H1 (cell line): ENCODE measurements around the gene C19orf18. TPM values are rescaled to one million over a fixed set of nuclear protein-coding genes. Genes with fewer than 3 reads are reported as not detected.
A peak's percentile ranks its signal among the peaks of the same experiment; 100 is the strongest.

Experiments used
- CTCF ChIA-PET: fragments of 300-600 bp; sonication (Branson Sonifier 250); formaldehyde crosslinking; loops from one replicate; lab custom pipeline; 2021; ENCODE audit not compliant: partially characterized antibody; lab: Charles Lee
- POLR2A ChIA-PET: fragments of 300-600 bp; sonication (Branson Sonifier 250); formaldehyde crosslinking; loops from one replicate; lab custom pipeline; 2021; ENCODE audit warnings: inconsistent platforms; ENCODE audit not compliant: partially characterized antibody; lab: Charles Lee
- DNase-seq, 2 experiments: peaks; one replicate each; pipeline versions ENCODE4 v3.0.0 to v3.0.0-alpha.2; 2010 to 2022; ENCODE audit warnings: low spot score in 2 of 2, low read depth in 1 of 2, mixed read lengths in 1 of 2
- FAIRE-seq: peaks from 2 replicates; lab custom pipeline; 2011; peaks lifted over from hg19 to GRCh38; lab: Jason Lieb, UNC
- H2AFZ ChIP-seq: 2 replicates; pipeline ENCODE4 v1.8.1; 2012; ENCODE audit warnings: low read length, inconsistent platforms
- H2AK5ac ChIP-seq: 2 replicates; pipeline ENCODE4 v1.6.1; 2013; ENCODE audit warnings: low read depth, low read length
- H2BK120ac ChIP-seq: replicated peaks from 2 replicates; pipeline ENCODE3; 2013; ENCODE audit warnings: low read depth, low read length, inconsistent platforms
- H2BK12ac ChIP-seq: 2 replicates; pipeline ENCODE4 v1.6.1; 2013; ENCODE audit warnings: low read depth, low read length
- H2BK15ac ChIP-seq: 2 replicates; pipeline ENCODE4 v1.6.1; 2013; ENCODE audit warnings: low read length
- H2BK20ac ChIP-seq: 2 replicates; pipeline ENCODE4 v1.6.1; 2013; ENCODE audit warnings: low read length
- H2BK5ac ChIP-seq: 2 replicates; pipeline ENCODE4 v1.6.1; 2013; ENCODE audit warnings: low read depth, low read length
- H3K14ac ChIP-seq: 2 replicates; pipeline ENCODE4 v1.6.1; 2013; ENCODE audit warnings: inconsistent platforms; ENCODE audit not compliant: insufficient read length
- H3K18ac ChIP-seq: 2 replicates; pipeline ENCODE4 v1.6.1; 2013; ENCODE audit warnings: low read length; ENCODE audit errors: extremely low read depth
- H3K23ac ChIP-seq: 2 replicates; pipeline ENCODE4 v1.6.1; 2013; ENCODE audit warnings: inconsistent platforms; ENCODE audit not compliant: insufficient read length
- H3K23me2 ChIP-seq: 2 replicates; pipeline ENCODE4 v1.6.1; 2013; ENCODE audit warnings: low read depth, low read length
- H3K27ac ChIP-seq: 2 replicates; pipeline ENCODE4 v1.6.1; 2011; ENCODE audit warnings: low read depth, low read length, inconsistent platforms
- H3K27me3 ChIP-seq, 4 experiments: replicated peaks in 1 of 4; 1 replicate in 1 of 4; 2 replicates in 3 of 4; pipeline versions ENCODE4 v1.6.1 to v1.8.1; 2011 to 2013; ENCODE audit warnings: low read length in 3 of 4, mild to moderate bottlenecking in 3 of 4, inconsistent platforms in 2 of 4, mixed read lengths in 2 of 4, moderate library complexity in 1 of 4; ENCODE audit not compliant: control insufficient read depth in 3 of 4, insufficient read depth in 3 of 4; ENCODE audit errors: extremely low read depth in 1 of 4
- H3K36me3 ChIP-seq, 4 experiments: 2 replicates each; pipeline versions ENCODE4 v1.6.1 to v1.8.1; 2011 to 2013; ENCODE audit warnings: mild to moderate bottlenecking in 4 of 4, low read length in 3 of 4, moderate library complexity in 2 of 4, control low read depth in 1 of 4, inconsistent platforms in 1 of 4; ENCODE audit not compliant: insufficient read depth in 4 of 4, control insufficient read depth in 2 of 4
- H3K4ac ChIP-seq: replicated peaks from 2 replicates; pipeline ENCODE3; 2013; ENCODE audit warnings: low read length, low read depth, mixed read lengths, inconsistent platforms; ENCODE audit not compliant: insufficient read length
- H3K4me1 ChIP-seq, 4 experiments: replicated peaks in 1 of 4; 1 replicate in 1 of 4; 2 replicates in 3 of 4; pipeline versions ENCODE4 v1.6.1 to v1.8.1; 2011 to 2013; ENCODE audit warnings: low read length in 3 of 4, inconsistent platforms in 2 of 4, mixed read lengths in 1 of 4; ENCODE audit not compliant: insufficient read depth in 4 of 4, control insufficient read depth in 3 of 4
- H3K4me2 ChIP-seq, 2 experiments: 2 replicates each; pipeline versions ENCODE4 v1.6.1 to v1.8.1; 2011 to 2013; ENCODE audit warnings: low read depth in 2 of 2, low read length in 2 of 2, control low read depth in 1 of 2, inconsistent platforms in 1 of 2, mild to moderate bottlenecking in 1 of 2; ENCODE audit not compliant: insufficient read depth in 1 of 2
- H3K4me3 ChIP-seq, 4 experiments: fragments of 200-600, 300-600 bp in 1 of 4; sonication (generic), shearing (Covaris generic), sonication (Bioruptor Twin) in 1 of 4; 2 replicates each; pipeline versions ENCODE4 v1.5.1 to v1.8.1; 2011 to 2016; ENCODE audit warnings: low read length in 4 of 4, low read depth in 3 of 4, control low read depth in 2 of 4, inconsistent platforms in 2 of 4, mild to moderate bottlenecking in 2 of 4, mixed read lengths in 1 of 4, moderate library complexity in 1 of 4; ENCODE audit not compliant: insufficient read depth in 2 of 4; ENCODE audit errors: extremely low read depth in 1 of 4
- H3K56ac ChIP-seq: replicated peaks from 2 replicates; pipeline ENCODE3; 2013; ENCODE audit warnings: low read depth, mild to moderate bottlenecking, mixed read lengths, low read length, inconsistent platforms; ENCODE audit not compliant: insufficient read length
- H3K79me1 ChIP-seq: 2 replicates; pipeline ENCODE4 v1.6.1; 2013; ENCODE audit warnings: low read depth, low read length, control low read depth
- H3K79me2 ChIP-seq, 2 experiments: 2 replicates each; pipeline versions ENCODE4 v1.6.1 to v1.8.1; 2012 to 2013; ENCODE audit warnings: low read length in 2 of 2, mild to moderate bottlenecking in 2 of 2, inconsistent platforms in 1 of 2; ENCODE audit not compliant: insufficient read depth in 2 of 2, control insufficient read depth in 1 of 2
- H3K9ac ChIP-seq, 4 experiments: replicated peaks in 1 of 4; 1 replicate in 1 of 4; 2 replicates in 3 of 4; pipeline versions ENCODE4 v1.6.1 to v1.8.1; 2011 to 2013; ENCODE audit warnings: low read depth in 3 of 4, low read length in 3 of 4, control low read depth in 2 of 4, mild to moderate bottlenecking in 2 of 4, moderate library complexity in 2 of 4, inconsistent platforms in 1 of 4; ENCODE audit errors: extremely low read depth in 1 of 4
- H3K9me3 ChIP-seq, 2 experiments: 2 replicates each; pipeline versions ENCODE4 v1.6.1 to v1.8.1; 2012 to 2013; ENCODE audit warnings: mild to moderate bottlenecking in 2 of 2, moderate library complexity in 2 of 2, control low read depth in 1 of 2, inconsistent platforms in 1 of 2, low read depth in 1 of 2, low read length in 1 of 2, mixed read lengths in 1 of 2; ENCODE audit not compliant: insufficient read depth in 2 of 2
- H4K20me1 ChIP-seq, 2 experiments: replicated peaks in 1 of 2; 2 replicates each; pipeline versions ENCODE3 to v1.8.1; 2011 to 2013; ENCODE audit warnings: inconsistent platforms in 2 of 2, low read length in 2 of 2, mild to moderate bottlenecking in 1 of 2; ENCODE audit not compliant: insufficient read depth in 2 of 2, control insufficient read depth in 1 of 2
- H4K5ac ChIP-seq: 2 replicates; pipeline ENCODE4 v1.6.1; 2013; ENCODE audit warnings: low read length, low read depth, mixed read lengths, inconsistent platforms; ENCODE audit not compliant: insufficient read length
- H4K8ac ChIP-seq: 2 replicates; pipeline ENCODE4 v1.8.0; 2013; ENCODE audit warnings: mild to moderate bottlenecking, moderate library complexity, low read length, inconsistent platforms; ENCODE audit not compliant: insufficient read depth; ENCODE audit errors: extremely low read depth
- H4K91ac ChIP-seq: replicated peaks from 2 replicates; pipeline ENCODE3; 2013; ENCODE audit warnings: low read length, mixed read lengths, inconsistent platforms; ENCODE audit not compliant: insufficient read length
- GABPA ChIP-seq: IDR thresholded peaks from 2 replicates; pipeline ENCODE4 v1.6.1; 2011; ENCODE audit warnings: mild to moderate bottlenecking, low read length, moderate library complexity, borderline replicate concordance; ENCODE audit not compliant: insufficient read depth
- KDM4A ChIP-seq: IDR thresholded peaks from one replicate; pipeline ENCODE4 v1.7.1; 2012; ENCODE audit warnings: low read depth, mild to moderate bottlenecking, moderate library complexity, low read length, inconsistent platforms; ENCODE audit not compliant: severe bottlenecking
- WGBS, 2 experiments: shearing (Covaris generic) in 1 of 2; methylation state at CpG; one replicate each; pipeline versions ENCODE4 v1.1.6 to v1.1.7; 2013 to 2015; ENCODE audit warnings: low lambda C conversion rate in 2 of 2, mixed read lengths in 2 of 2, inconsistent platforms in 1 of 2, low coverage in 1 of 2, missing lambda C conversion rate in 1 of 2; ENCODE audit not compliant: insufficient replicate concordance in 2 of 2, insufficient coverage in 1 of 2, insufficient read length in 1 of 2; ENCODE audit errors: extremely low coverage in 1 of 2, missing lambda C conversion rate in 1 of 2; 5-methylcytosine and 5-hydroxymethylcytosine counted together
- polyA plus RNA-seq, 7 experiments: library from polyadenylated mRNA; depleted of rRNA in 3 of 7; stranded (reverse) in 5 of 7; unstranded in 2 of 7; fragments of >200 nt in 5 of 7; fragments of 200-250 nt in 2 of 7; gene quantifications; 1 replicate in 5 of 7; 2 replicates in 1 of 7; 4 replicates in 1 of 7; pipeline versions ENCODE4 v1.2.1 to v1.2.3, GENCODE V29; 2011 to 2013; ENCODE audit warnings: missing spikeins in 2 of 7, mixed read lengths in 2 of 7
- total RNA-seq: library from RNA; stranded (reverse); fragmentation: NEBNext Ultra II Directional; extraction: Animal tissue kit (Norgen Biotek cat#: 25700); gene quantifications from 2 replicates; pipeline ENCODE4 v1.2.1, GENCODE V29; 2021

C19orf18 gene
- total and polyA plus RNA-seq, 2 of the 8 experiments (the other 6 are each of a cell fraction or from before 2014, with no cell fraction given): 0.12 to 0.99 TPM

GRCh38 chr19:58022283-58022660 lies 47.9 kb upstream of the C19orf18 start:
- Histone ChIP-seq H3K56ac (no peak overlapping the region), H3K14ac (no peak overlapping the region), H2BK5ac (no peak overlapping the region; the same call in 1 of the 2 replicates), H3K4me3 (no peak overlapping the region), H3K23me2 (no peaks in the 10 kb centered on the region), H3K4me2 (no peak overlapping the region), H2AFZ (0 out of 2 replicates have a peak overlapping the region, but pooled peaks have one; percentile 36), H3K4me1 (no peaks in the 10 kb centered on the region), H2BK20ac (no peak overlapping the region), H3K9ac (no peak overlapping the region), H4K5ac (peak overlapping the region; percentile 55), H3K18ac (no peak overlapping the region), H4K20me1 (no peaks in the 10 kb centered on the region), H3K27ac (no peak overlapping the region), H2AK5ac (no peak overlapping the region), H3K36me3 (no peaks in the 10 kb centered on the region), H3K79me2 (no peaks in the 10 kb centered on the region), H4K8ac (peak overlapping the region; percentile 89; the same call in 1 of the 2 replicates), H3K23ac (no peak overlapping the region), H2BK15ac (no peak overlapping the region), H2BK120ac (no peak overlapping the region), H3K27me3 (no peaks in the 10 kb centered on the region; a peak in 3 of 7 replicates), H2BK12ac (no peak overlapping the region), H3K4ac (no peak overlapping the region), H3K79me1 (no peaks in the 10 kb centered on the region), H3K9me3 (peaks cover 11 to 31% of the 10 kb centered on the region in 2 experiments; a peak in 3 of 4 replicates), H4K91ac (peak overlapping the region; percentile 74)
- CTCF ChIA-PET: interaction anchor here (0.5 to 4.0 kb wide), 26 partner anchors 8 to 161 kb away, joined by 3 to 34 read pairs (median 3); partner anchors contain the start of gene ZNF135
- DNase-seq (no peak), FAIRE-seq (no peak)
- POLR2A ChIA-PET: interaction anchor here (0.8 to 3.4 kb wide), 12 partner anchors 12 to 161 kb away, joined by 3 to 18 read pairs (median 6); partner anchors contain the start of genes ZNF418 and ZNF606
- 81% methylated on average over 4 of the region's 4 CpGs; no CpG with 5 or more reads in 1 of the 2 experiments for WGBS, 2 experiments
- TF ChIP-seq GABPA (no peak), KDM4A (no peak)
